Hepatocyte (in vitro differentiated cells): ENCODE data around the gene TMEM145. TPM values are rescaled to one million over a fixed set of nuclear protein-coding genes. Genes with fewer than 3 reads are reported as not detected.

Experiments used
- DNase-seq: peaks from one replicate; pipeline ENCODE4 v3.0.0-alpha.2; 2016; ENCODE audit warnings: low spot score
- H2AFZ ChIP-seq: fragments of 200-600 bp; sonication (generic); 2 replicates; pipeline ENCODE4 v1.6.0; 2016; ENCODE audit warnings: antibody characterized with exemption, mild to moderate bottlenecking
- H3K27ac ChIP-seq: fragments of 200-600 bp; sonication (generic); 2 replicates; pipeline ENCODE4 v1.5.1; 2016; ENCODE audit warnings: mild to moderate bottlenecking
- H3K27me3 ChIP-seq: fragments of 200-600 bp; sonication (generic); 2 replicates; pipeline ENCODE4 v1.6.1; 2016
- H3K36me3 ChIP-seq: fragments of 200-600 bp; sonication (generic); replicated peaks from 2 replicates; pipeline ENCODE4 v1.5.1; 2016; ENCODE audit warnings: low read depth; ENCODE audit not compliant: insufficient read depth
- H3K4me1 ChIP-seq: fragments of 200-600 bp; sonication (generic); 2 replicates; pipeline ENCODE4 v1.5.1; 2016; ENCODE audit warnings: mild to moderate bottlenecking, moderate library complexity; ENCODE audit not compliant: insufficient read depth
- H3K4me2 ChIP-seq: fragments of 200-600 bp; sonication (generic); 2 replicates; pipeline ENCODE4 v1.6.0; 2016
- H3K4me3 ChIP-seq: fragments of 200-600 bp; sonication (generic); 2 replicates; pipeline ENCODE4 v1.5.1; 2016; ENCODE audit warnings: mild to moderate bottlenecking
- H3K79me2 ChIP-seq: fragments of 200-600 bp; sonication (generic); 2 replicates; pipeline ENCODE4 v1.6.0; 2017; ENCODE audit warnings: mild to moderate bottlenecking
- H3K9me2 ChIP-seq: fragments of 200-600 bp; sonication (generic); replicated peaks from 2 replicates; pipeline ENCODE4 v1.6.0; 2017; ENCODE audit warnings: mild to moderate bottlenecking; ENCODE audit not compliant: insufficient read depth
- H3K9me3 ChIP-seq: fragments of 200-600 bp; sonication (generic); 2 replicates; pipeline ENCODE4 v1.5.1; 2016; ENCODE audit warnings: low read depth, mild to moderate bottlenecking
- H4K20me1 ChIP-seq: fragments of 200-600 bp; sonication (generic); 2 replicates; pipeline ENCODE4 v1.6.0; 2016; ENCODE audit warnings: mild to moderate bottlenecking; ENCODE audit not compliant: insufficient read depth, poor library complexity, severe bottlenecking
- CTCF ChIP-seq: fragments of 200-600 bp; sonication (generic); IDR thresholded peaks from 2 replicates; pipeline ENCODE4 v1.5.1; 2016; ENCODE audit warnings: antibody characterized with exemption, mild to moderate bottlenecking; ENCODE audit not compliant: poor library complexity
- EZH2 ChIP-seq: fragments of 200-600 bp; sonication (generic); IDR thresholded peaks from 2 replicates; pipeline ENCODE4 v1.6.1; 2016; ENCODE audit warnings: antibody characterized with exemption, mild to moderate bottlenecking, borderline replicate concordance
- EZH2phosphoT487 ChIP-seq: fragments of 200-600 bp; sonication (generic); IDR thresholded peaks from one replicate; pipeline ENCODE4 v1.6.1; 2018; ENCODE audit warnings: antibody characterized with exemption, mild to moderate bottlenecking, low read depth, moderate library complexity; ENCODE audit not compliant: unreplicated experiment, severe bottlenecking
- WGBS: methylation state at CpG from one replicate; pipeline ENCODE4 v1.1.6; 2016; ENCODE audit warnings: low lambda C conversion rate; ENCODE audit errors: missing lambda C conversion rate; 5-methylcytosine and 5-hydroxymethylcytosine counted together
- polyA plus RNA-seq: library from polyadenylated mRNA; unstranded; fragments of >200 nt; fragmentation: Nextera tagmentation; extraction: Ambion mirVana; gene quantifications from 2 replicates; pipeline ENCODE4 v1.2.1, GENCODE V29; 2016
- total RNA-seq: library from RNA; depleted of rRNA; stranded (reverse); fragments of >200 nt; gene quantifications from 2 replicates; pipeline ENCODE4 v1.2.3, GENCODE V29; 2014

Gene TMEM145
- total and polyA plus RNA-seq, 2 experiments from 2014 or later: 0.40 TPM; not detected in 1

- no peaks in the 10 kb centered on the region for H3K36me3 ChIP-seq
- peaks cover 42% of the 10 kb centered on the region for H3K79me2 ChIP-seq
- no peak overlapping the region for H3K4me3 ChIP-seq
- H3K27me3 ChIP-seq: no peaks in the 10 kb centered on the region
- H4K20me1 ChIP-seq: peaks cover 47% of the 10 kb centered on the region
- H3K9me2 ChIP-seq: no peaks in the 10 kb centered on the region
- TF ChIP-seq EZH2: no peak
- TF ChIP-seq CTCF: no peak
- no peak for TF ChIP-seq EZH2phosphoT487
- no peak overlapping the region for H3K4me2 ChIP-seq
- WGBS: 94% methylated on average over 3 of the region's 10 CpGs
- H3K9me3 ChIP-seq: no peaks in the 10 kb centered on the region
- H2AFZ ChIP-seq: no peak overlapping the region
- peaks cover 21% of the 10 kb centered on the region for H3K4me1 ChIP-seq
- no peak overlapping the region for H3K27ac ChIP-seq
- DNase-seq: no peak
These were observed 25.3 kb upstream of the TMEM145 start for GRCh38 chr19:42287827-42288107.

GRCh38 chr19:42288387-42288786, 24.7 kb upstream of the TMEM145 start:
- WGBS: 96% methylated on average over 4 of the region's 4 CpGs
- H3K4me2 ChIP-seq: no peak overlapping the region
- peaks cover 15% of the 10 kb centered on the region for H3K4me1 ChIP-seq
- no peak overlapping the region for H2AFZ ChIP-seq
- TF ChIP-seq EZH2 (no peak), EZH2phosphoT487 (no peak), CTCF (no peak)
- no peak for DNase-seq
- H3K9me2 ChIP-seq: no peaks in the 10 kb centered on the region
- peaks cover 47% of the 10 kb centered on the region for H4K20me1 ChIP-seq
- H3K9me3 ChIP-seq: no peaks in the 10 kb centered on the region
- no peak overlapping the region for H3K27ac ChIP-seq
- H3K27me3 ChIP-seq: no peaks in the 10 kb centered on the region
- H3K4me3 ChIP-seq: no peak overlapping the region
- no peaks in the 10 kb centered on the region for H3K36me3 ChIP-seq
- H3K79me2 ChIP-seq: peaks cover 36% of the 10 kb centered on the region

GRCh38 chr19:42288881-42289555, 24.1 kb upstream of the TMEM145 start:
- Histone ChIP-seq H3K9me3 (no peaks in the 10 kb centered on the region), H3K27ac (no peak overlapping the region), H2AFZ (no peak overlapping the region), H4K20me1 (peaks cover 47% of the 10 kb centered on the region), H3K4me2 (no peak overlapping the region), H3K36me3 (no peaks in the 10 kb centered on the region), H3K4me3 (no peak overlapping the region), H3K27me3 (no peaks in the 10 kb centered on the region), H3K9me2 (no peaks in the 10 kb centered on the region), H3K79me2 (peaks cover 36% of the 10 kb centered on the region), H3K4me1 (peaks cover 14% of the 10 kb centered on the region)
- TF ChIP-seq EZH2 (no peak), CTCF (no peak), EZH2phosphoT487 (no peak)
- DNase-seq: no peak
- 93% methylated on average over 22 of the region's 22 CpGs for WGBS

- Histone ChIP-seq H3K4me3 (no peak overlapping the region), H3K36me3 (no peaks in the 10 kb centered on the region), H4K20me1 (peaks cover 45% of the 10 kb centered on the region), H3K27me3 (no peaks in the 10 kb centered on the region), H3K4me1 (peaks cover 14% of the 10 kb centered on the region), H3K4me2 (no peak overlapping the region), H2AFZ (no peak overlapping the region), H3K9me3 (no peaks in the 10 kb centered on the region), H3K27ac (no peak overlapping the region), H3K79me2 (peaks cover 34% of the 10 kb centered on the region), H3K9me2 (no peaks in the 10 kb centered on the region)
- TF ChIP-seq EZH2: no peak
- no peak for TF ChIP-seq EZH2phosphoT487
- no peak for TF ChIP-seq CTCF
- WGBS: 91% methylated on average over 8 of the region's 8 CpGs
- no peak for DNase-seq
These were observed 23.5 kb upstream of the TMEM145 start for GRCh38 chr19:42289556-42290041.
